MCF 10A (cell line): ENCODE data around the gene RPN1. TPM values are rescaled to one million over a fixed set of nuclear protein-coding genes. Genes with fewer than 3 reads are reported as not detected.
"Not testable (repeated sequence)": the region's sequence is repeated elsewhere in the genome, so short reads cannot be mapped to it uniquely, and the experiment has no call there.

ENCODE experiments used
- BruUV-seq: library from RNA; stranded (reverse); fragments of 400-500 nt; replicated peaks from 2 replicates; lab custom pipeline; 2021; lab: Mats Ljungman, UMichigan
- CTCF ChIA-PET: fragments of 300-600 bp; sonication (Branson Sonifier 250); formaldehyde crosslinking; extraction: SDS; loops from one replicate; lab custom pipeline; 2021; ENCODE audit warnings: antibody characterized with exemption, inconsistent platforms; lab: Yijun Ruan, JAX
- POLR2A ChIA-PET: fragments of 300-600, 350-650 bp; sonication (Branson Sonifier 250); formaldehyde crosslinking; extraction: SDS; loops from one replicate; lab custom pipeline; 2020; ENCODE audit warnings: antibody characterized with exemption, inconsistent platforms; lab: Yijun Ruan, JAX
- DNase-seq: peaks from one replicate; pipeline ENCODE4 v3.0.0-alpha.2; 2018; ENCODE audit not compliant: unreplicated experiment
- H3K27ac Mint-ChIP-seq: one replicate; pipeline ENCODE4 v1.8.0; 2022; ENCODE audit warnings: mild to moderate bottlenecking, low read depth, mixed read lengths; ENCODE audit not compliant: unreplicated experiment
- H3K27me3 Mint-ChIP-seq: one replicate; pipeline ENCODE4 v1.8.0; 2022; ENCODE audit warnings: mixed read lengths; ENCODE audit not compliant: insufficient read depth, unreplicated experiment
- H3K36me3 Mint-ChIP-seq: one replicate; pipeline ENCODE4 v1.8.0; 2022; ENCODE audit warnings: mild to moderate bottlenecking, moderate library complexity, mixed read lengths; ENCODE audit not compliant: insufficient read depth, unreplicated experiment
- H3K4me1 Mint-ChIP-seq: one replicate; pipeline ENCODE4 v1.8.0; 2022; ENCODE audit warnings: mixed read lengths; ENCODE audit not compliant: insufficient read depth, unreplicated experiment
- H3K4me3 Mint-ChIP-seq: one replicate; pipeline ENCODE4 v1.8.0; 2022; ENCODE audit warnings: mild to moderate bottlenecking, moderate library complexity, mixed read lengths; ENCODE audit not compliant: unreplicated experiment
- H3K9me3 Mint-ChIP-seq: one replicate; pipeline ENCODE4 v1.8.0; 2022; ENCODE audit warnings: mixed read lengths; ENCODE audit not compliant: unreplicated experiment
- CTCF ChIP-seq: fragments of 200-600 bp; IDR thresholded peaks from one replicate; pipeline ENCODE4 v1.8.0; 2022; ENCODE audit warnings: antibody characterized with exemption, mild to moderate bottlenecking; ENCODE audit not compliant: unreplicated experiment
- intact Hi-C: fragments of 100-400 bp; cut with micrococcal nuclease; formaldehyde crosslinking; loops from 2 replicates; pipeline ENCODE4 v1.14.1; 2022
- total RNA-seq: library from RNA; stranded (reverse); gene quantifications from 2 replicates; pipeline ENCODE4 v1.2.3, GENCODE V29; 2022

Gene RPN1
- total RNA-seq, 1 experiment from 2014 or later: 240 TPM

- no TSS peak for BruUV-seq
- no peak overlapping the region for H3K4me3 Mint-ChIP-seq
- H3K4me1 Mint-ChIP-seq: no peaks in the 10 kb centered on the region
- intact Hi-C loops: no loop called here
- TF ChIP-seq CTCF: no peak
- H3K27me3 Mint-ChIP-seq: no peaks in the 10 kb centered on the region
- no peak for DNase-seq
- H3K9me3 Mint-ChIP-seq: no peaks in the 10 kb centered on the region
- H3K27ac Mint-ChIP-seq: no peak overlapping the region
- CTCF ChIA-PET: interaction anchor here (0.7 kb wide), 1 partner anchor 1285 kb away, joined by 3 read pairs; no protein-coding TSS in a partner anchor
- POLR2A ChIA-PET: no interaction called here
- peaks cover 7% of the 10 kb centered on the region for H3K36me3 Mint-ChIP-seq
Observed at GRCh38 chr3:128655531-128655930, 4.9 kb upstream of the RPN1 start.

GRCh38 chr3:128653993-128654805 lies 3.6 kb upstream of the RPN1 start:
- H3K9me3 Mint-ChIP-seq, H3K27me3 Mint-ChIP-seq, H3K27ac Mint-ChIP-seq, BruUV-seq, H3K36me3 Mint-ChIP-seq, intact Hi-C loops, H3K4me1 Mint-ChIP-seq, DNase-seq, H3K4me3 Mint-ChIP-seq: not testable (repeated sequence)
- ChIA-PET POLR2A (interaction anchor here (1.7 kb wide), 1 partner anchor 27 kb away, joined by 8 read pairs; no protein-coding TSS in a partner anchor), CTCF (interaction anchor here (1.1 to 2.0 kb wide), 4 partner anchors 16 to 140 kb away, joined by 3 to 6 read pairs (median 3); no protein-coding TSS in a partner anchor)

DNA sequence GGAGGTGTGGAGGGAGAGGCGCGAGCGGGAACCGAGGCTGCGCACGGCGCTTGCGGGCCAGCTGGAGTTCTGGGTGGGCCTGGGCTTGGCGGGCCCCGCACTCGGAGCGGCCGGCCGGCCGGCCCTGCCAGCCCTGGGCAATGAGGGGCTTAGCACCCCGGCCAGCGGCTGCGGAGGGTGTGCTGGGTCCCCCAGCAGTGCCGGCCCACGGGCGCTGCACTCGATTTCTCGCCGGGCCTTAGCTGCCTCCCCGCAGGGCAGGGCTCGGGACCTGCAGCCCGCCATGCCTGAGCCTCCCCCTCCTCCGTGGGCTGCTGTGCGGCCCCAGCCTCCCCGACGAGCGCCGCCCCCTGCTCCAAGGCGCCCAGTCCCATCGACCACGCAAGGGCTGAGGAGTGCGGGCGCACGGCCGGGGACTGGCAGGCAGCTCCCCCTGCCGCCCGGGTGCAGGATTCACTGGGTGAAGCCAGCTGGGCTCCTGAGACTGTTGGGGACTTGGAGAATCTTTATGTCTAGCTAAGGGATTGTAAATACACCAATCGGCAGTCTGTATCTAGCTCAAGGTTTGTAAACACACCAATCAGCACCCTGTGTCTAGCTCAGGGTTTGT lies 2.9 kb upstream of the RPN1 start:
- H3K4me3 Mint-ChIP-seq, H3K9me3 Mint-ChIP-seq, H3K27ac Mint-ChIP-seq, H3K27me3 Mint-ChIP-seq, BruUV-seq, H3K4me1 Mint-ChIP-seq, H3K36me3 Mint-ChIP-seq, intact Hi-C loops, DNase-seq: not testable (repeated sequence)
- ChIA-PET CTCF (interaction anchor here (1.2 to 2.0 kb wide), 3 partner anchors 15 to 36 kb away, joined by 3 to 6 read pairs (median 3); no protein-coding TSS in a partner anchor), POLR2A (interaction anchor here (1.7 kb wide), 1 partner anchor 27 kb away, joined by 8 read pairs; no protein-coding TSS in a partner anchor)

- TF ChIP-seq CTCF: no peak
- H3K27ac Mint-ChIP-seq: peak overlapping the region; percentile 89
- no peak for DNase-seq
- intact Hi-C loops: no loop called here
- no peaks in the 10 kb centered on the region for H3K4me1 Mint-ChIP-seq
- peak overlapping the region; percentile 80 for H3K4me3 Mint-ChIP-seq
- H3K9me3 Mint-ChIP-seq: no peaks in the 10 kb centered on the region
- H3K27me3 Mint-ChIP-seq: no peaks in the 10 kb centered on the region
- POLR2A ChIA-PET: interaction anchor here (0.6 to 3.4 kb wide), 8 partner anchors 9 to 525 kb away, joined by 3 to 40 read pairs (median 6); partner anchors contain the start of genes ACAD9, RAB7A and RUVBL1
- CTCF ChIA-PET: interaction anchor here (0.6 to 1.6 kb wide), 7 partner anchors 9 to 540 kb away, joined by 3 to 8 read pairs (median 3); partner anchors contain the start of gene ACAD9
- BruUV-seq: no TSS peak
- peaks cover 33% of the 10 kb centered on the region for H3K36me3 Mint-ChIP-seq
Observed at GRCh38 chr3:128648940-128649663, 1.5 kb downstream of the RPN1 start.
